GM21717 (cell line): ENCODE results near the gene ITCH.
"Not testable (repeated sequence)": the region's sequence is repeated elsewhere in the genome, so short reads cannot be mapped to it uniquely, and the experiment has no call there.

Experiments
- ATAC-seq: cut with Tn5 transposase; IDR thresholded peaks from one replicate; pipeline ENCODE4 v1.9.1; 2021; ENCODE audit warnings: mild to moderate bottlenecking, moderate library complexity; ENCODE audit not compliant: unreplicated experiment

ITCH gene

DNA sequence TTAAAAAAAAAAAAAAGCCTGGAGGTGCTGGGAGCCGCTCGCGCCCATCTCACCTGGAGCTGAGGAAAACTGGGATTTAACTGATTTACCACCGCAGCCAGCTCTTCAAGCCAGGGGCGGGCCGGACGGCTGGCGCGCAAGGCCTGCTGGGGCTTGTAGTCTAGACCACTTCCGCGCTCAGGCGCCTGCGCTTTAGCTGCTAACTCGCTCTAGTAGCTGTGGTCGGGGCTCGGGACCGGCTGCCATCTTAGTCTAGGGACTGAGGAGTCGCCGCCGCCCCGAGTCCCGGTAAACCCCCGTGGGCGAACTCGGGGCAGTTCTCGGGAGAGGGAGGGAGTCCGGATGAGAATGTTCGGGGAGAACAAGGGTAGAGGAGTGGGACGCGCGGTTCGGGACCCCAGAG lies at the start of gene ITCH:
ITCH (plus strand) TSS at position 212 of the 403 bp plus-strand sequence. CDS start 30,539 bp downstream, outside the sequence.
- ATAC-seq = peak; percentile 78

- ATAC-seq = no peak
Measured at GRCh38 chr20:34315236-34315635, 47.8 kb upstream of the ITCH start.

- no peak for ATAC-seq
Measured at GRCh38 chr20:34316196-34316814, 46.8 kb upstream of the ITCH start.

DNA sequence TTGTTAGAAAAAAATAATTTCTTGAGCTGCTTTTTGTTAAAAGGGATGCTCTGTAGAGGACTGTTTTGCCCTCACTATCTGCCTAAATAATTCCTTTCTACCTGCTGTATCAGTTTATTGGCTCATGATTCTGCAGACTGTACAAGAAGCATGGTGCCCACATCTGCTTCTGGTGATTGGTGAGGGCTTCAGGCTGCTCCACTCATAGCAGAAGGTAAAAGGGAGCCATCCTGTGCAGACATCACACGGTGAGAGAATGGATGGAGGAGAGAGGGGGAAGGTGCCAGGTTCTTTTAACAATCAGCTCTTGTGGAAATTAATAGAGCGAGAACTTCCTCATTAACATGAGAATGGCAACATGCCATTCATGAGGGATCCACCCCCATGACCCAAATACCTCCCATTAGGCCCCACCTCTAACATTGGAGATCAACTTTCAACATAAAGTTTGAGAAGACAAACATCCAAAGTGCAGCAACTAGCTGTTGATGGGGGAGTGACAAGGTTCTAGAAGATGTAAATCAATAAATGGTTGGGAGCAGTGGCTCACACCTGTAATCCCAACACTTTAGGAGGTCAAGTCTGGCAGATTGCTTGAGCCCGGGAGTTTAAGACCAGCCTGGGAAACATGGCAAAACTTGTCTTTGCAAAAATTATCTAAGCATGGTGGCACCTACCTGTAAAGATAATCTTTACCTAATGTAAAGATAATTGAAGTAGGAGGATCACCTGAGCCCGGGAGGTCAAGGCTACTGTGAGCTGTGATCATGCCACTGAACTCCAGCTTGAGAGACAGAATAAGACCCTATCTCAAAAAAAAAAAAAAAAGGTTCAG lies 44.2 kb upstream of the ITCH start:
- no peak for ATAC-seq

DNA sequence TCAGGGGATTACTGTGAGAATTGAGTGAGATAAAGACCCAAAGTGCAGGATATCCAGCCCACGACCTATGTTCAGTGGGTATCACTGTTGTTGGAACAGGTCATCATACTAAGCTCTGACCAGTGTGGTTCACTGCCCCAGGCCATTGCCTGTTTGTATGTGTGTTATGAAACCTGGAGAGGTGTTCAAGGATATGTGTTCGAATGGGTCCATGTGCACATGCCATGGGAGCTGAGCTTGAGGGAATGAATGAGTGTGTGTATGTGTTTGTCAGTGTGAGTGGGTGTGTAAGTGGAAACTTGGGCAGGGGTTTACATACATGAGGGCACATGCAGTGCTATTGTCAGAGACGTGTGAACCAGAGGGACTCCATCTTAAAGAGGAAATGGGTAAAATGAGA lies 42.2 kb upstream of the ITCH start:
- no peak for ATAC-seq

DNA sequence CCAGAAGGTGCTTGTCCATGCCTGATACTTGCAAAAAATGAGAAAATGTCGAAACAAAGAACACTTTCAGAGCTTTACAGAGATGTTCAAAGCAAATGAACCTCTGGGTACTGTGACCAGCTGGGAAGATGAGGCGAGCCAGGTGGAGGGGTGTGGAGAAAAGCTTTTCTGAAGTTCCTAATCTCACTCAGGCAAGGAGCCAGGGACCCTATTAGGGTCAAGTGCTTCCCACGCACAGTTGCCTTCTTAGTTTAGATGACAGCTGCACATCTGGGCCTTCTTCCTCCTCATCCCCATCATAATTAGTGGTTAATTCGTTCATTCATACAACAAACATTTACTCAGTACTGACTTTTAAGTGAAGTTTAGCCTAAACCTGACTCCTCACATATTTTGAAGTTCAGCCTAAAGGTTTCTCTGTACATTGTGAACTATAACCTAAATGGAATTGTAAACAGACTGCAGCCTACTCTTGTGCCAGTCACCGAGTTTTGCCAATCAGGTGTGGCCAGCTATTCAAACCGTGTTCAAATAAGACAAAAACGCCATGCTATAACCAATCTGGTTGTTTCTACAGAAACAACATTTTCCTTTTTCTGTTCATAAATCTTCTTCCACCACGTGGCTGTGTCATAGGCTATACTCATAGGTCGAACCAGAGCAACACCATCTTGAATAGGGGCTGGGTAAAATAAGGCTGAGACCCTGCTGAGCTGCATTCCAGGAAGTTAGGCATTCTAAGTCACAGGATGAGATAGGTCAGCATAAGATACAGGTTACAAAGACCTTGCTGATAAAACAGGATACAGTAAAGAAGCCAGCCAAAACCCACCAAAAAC lies 40.6 kb upstream of the ITCH start:
- ATAC-seq = no peak

DNA sequence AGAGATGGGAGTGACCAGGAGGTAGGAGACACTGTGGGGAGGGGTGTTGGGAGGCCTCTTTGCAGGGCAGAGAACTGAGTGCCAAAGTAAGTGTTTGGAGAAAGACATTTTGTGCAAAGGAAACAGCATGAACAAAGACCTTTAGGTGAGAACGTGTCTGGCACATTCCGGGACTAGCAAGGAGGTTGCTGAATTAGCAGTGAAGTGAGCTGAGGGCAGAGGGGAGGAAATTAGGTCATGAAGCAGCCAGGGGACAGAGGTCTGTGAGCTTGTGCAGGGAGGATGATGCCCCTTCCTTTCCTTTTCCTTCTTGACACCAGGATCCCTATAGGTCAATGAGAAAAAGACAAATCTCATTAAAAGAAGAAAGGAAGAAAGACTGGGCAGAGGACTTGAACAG lies 38.5 kb upstream of the ITCH start:
- ATAC-seq = no peak

- not testable (repeated sequence) for ATAC-seq
Measured at GRCh38 chr20:34328207-34328606, 34.9 kb upstream of the ITCH start.

DNA sequence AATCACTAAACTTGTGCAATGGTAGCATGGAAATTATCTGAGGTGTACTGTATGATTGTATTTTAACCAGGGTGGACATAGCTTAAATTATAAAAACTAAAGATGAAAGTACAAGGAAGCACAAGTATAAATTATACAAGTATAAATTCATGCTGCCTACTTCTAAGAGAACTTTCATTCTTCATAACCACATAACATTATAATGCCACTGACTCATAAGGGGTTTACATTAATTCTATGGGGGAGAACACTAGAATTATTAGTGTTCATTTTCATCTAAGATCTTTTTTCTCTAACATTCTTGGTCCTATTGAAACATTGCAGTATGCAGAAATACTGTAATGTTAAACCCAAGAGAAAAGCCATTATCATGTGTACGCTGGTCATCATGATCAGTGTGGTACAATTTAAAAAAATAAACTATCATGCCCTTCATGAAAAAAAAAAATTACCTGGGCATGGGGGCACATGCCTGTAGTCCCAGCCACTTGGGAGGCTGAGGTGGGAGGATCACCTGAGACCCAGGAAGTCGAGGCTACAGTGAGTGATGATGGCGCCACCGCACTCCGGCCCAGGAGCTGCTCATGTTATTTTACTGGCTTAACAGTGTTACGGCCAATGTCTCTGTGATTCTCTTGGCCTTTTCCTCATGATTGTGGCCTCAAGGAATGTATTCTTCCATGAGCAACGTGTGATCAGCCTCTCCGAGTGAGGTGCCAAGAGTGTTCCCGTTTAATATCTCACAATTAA lies 34.0 kb upstream of the ITCH start:
- ATAC-seq = no peak

DNA sequence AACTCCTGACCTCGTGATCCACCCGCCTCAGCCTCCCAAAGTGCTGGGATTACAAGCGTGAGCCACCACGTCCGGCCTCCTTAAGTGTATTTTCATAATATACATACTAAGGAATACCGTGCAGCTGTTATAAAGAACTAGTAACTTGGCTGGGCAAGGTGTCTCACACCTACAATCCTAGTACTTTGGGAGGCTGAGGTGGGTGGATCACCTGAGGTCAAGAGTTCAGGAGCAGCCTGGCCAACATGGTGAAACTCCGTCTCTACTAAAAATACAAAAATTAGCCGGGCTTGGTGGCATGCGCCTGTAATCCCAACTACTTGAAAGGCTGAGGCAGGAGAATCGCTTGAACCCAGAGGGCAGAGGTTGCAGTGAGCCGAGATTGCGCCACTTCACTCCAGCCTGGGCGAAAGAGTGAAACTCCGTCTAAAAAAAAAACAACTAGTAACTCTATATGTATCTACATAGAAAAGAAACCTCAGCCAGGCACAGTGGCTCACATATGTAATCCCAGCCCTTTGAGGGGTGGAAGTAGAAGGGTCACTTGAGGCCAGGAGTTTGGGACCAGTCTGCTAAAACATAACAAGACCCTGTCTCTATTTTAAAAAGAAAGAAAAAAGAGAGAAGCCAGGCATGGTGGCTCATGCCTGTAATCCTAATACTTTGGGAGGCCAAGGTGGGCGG lies 32.1 kb upstream of the ITCH start:
- not testable (repeated sequence) for ATAC-seq

- ATAC-seq = no peak
Measured at GRCh38 chr20:34331838-34332237, 31.2 kb upstream of the ITCH start.

DNA sequence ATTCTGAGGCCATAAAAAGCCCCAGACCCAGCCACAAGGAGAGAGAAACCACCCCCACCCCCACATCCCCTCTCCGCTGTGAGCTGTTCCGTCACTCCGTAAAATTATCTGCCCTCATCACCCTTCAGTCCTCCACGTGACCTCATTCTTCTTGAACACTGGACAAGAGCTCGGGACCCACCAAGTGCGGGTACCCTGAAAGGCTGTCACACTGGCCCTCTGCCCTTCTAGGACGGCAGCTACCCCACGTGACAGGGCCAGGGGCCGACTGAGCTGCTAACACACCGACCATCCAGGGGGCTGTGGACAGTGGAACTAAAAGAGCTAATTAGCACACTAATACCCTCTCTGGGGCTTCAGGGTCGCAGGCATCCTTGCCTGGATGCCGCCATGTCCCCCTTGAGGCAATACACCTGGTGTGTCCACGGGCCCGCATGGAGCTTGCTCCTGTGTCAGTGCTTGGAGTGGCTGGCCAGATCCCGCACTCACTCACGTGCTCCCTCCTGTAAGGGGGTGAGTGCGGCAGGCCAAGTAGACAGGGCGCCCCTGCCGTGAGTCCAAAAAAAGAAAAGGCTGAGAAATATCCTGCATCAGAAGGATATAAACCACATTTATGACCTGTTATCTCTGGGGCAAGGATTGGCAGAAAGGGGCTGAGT lies 30.7 kb upstream of the ITCH start:
- ATAC-seq = no peak

- ATAC-seq = no peak
Measured at GRCh38 chr20:34333786-34334185, 29.3 kb upstream of the ITCH start.

- ATAC-seq = no peak
Measured at GRCh38 chr20:34334654-34335407, 28.2 kb upstream of the ITCH start.

- ATAC-seq = no peak
Measured at GRCh38 chr20:34337544-34337943, 25.5 kb upstream of the ITCH start.

DNA sequence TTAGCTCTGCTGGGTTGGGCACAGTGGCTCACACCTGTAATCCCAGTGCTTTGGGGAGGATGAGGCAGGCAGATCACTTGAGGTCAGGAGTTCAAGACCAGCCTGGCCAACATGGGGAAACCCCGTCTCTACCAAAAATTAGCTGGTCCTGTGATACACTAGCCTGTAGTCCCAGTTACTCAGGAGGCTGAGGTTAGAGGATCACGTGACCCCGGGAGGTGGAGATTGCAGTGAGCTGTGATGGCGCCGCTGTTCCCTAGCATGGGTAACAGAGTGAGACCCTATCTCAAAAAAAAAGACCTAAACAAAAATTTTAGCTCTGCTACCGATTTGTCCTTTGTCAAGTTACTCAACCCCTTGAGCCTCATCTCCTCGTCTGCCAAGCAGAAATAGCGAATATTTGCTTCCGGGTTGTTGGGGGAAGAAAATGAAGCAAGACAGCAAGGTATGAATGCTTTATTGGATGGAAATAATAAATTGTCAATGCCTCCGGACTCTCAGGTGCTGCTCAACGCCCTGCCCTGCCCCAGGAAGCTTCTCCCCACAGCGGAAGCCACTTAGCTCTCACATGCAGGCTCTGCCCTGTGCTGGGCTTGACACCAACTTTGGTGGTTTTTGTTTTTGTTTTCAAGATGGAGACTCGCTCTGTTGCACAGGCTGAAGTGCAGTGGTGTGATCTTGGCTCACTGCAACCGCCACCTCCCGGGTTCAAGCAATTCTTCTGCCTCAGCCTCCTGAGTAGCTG lies 24.9 kb upstream of the ITCH start:
- ATAC-seq = no peak

DNA sequence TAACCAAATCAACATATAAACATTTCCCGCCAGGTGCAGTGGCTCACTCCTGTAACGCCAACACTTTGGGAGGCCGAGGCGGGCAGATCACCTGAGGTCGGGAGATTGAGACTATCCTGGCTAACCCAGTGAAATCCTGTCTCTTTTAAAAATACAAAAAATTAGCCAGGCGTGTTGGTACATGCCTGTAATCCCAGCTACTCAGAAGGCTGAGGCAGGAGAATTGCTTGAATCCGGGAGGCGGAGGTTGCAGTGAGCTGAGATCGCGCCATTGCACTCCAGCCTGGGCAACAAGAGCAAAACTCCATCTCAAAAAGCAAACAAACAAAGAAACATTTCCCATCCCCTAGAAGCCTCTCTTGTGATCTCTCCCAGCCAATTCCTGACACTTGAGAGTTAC lies 22.3 kb upstream of the ITCH start:
- not testable (repeated sequence) for ATAC-seq

DNA sequence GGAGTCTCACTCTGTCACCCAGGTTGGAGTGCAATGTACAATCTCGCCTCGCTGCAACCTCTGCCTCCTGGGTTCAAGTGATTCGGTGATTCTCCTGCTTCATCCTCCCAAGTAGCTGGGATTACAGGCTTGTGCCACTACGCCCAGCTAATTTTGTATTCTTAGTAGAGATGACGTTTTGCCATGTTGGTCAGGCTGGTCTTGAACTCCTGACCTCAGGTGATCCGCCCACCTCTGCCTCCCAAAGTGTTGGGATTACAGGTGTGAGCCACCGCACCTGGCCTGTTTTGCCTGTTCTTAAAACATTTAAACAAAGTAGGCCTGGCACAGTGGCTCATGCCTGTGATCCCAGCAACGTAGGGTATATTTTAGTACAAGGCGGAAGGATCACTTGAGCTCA lies 21.9 kb upstream of the ITCH start:
- ATAC-seq = not testable (repeated sequence)
